NT2/D1 (cell line): ENCODE measurements around the gene SLC27A4.
"Not testable (repeated sequence)": the region's sequence is repeated elsewhere in the genome, so short reads cannot be mapped to it uniquely, and the experiment has no call there.

ENCODE experiments used
- DNase-seq: peaks from one replicate; pipeline ENCODE4 v3.0.0-alpha.2; 2011; ENCODE audit warnings: low read depth, low spot score
- H3K27me3 ChIP-seq: 2 replicates; pipeline ENCODE4 v1.6.0; 2011; ENCODE audit warnings: mild to moderate bottlenecking; ENCODE audit not compliant: insufficient read length, insufficient read depth
- H3K36me3 ChIP-seq: 2 replicates; pipeline ENCODE4 v1.6.1; 2011; ENCODE audit warnings: mild to moderate bottlenecking, low read length, mixed read lengths; ENCODE audit not compliant: insufficient read depth, insufficient read length
- H3K4me1 ChIP-seq: 2 replicates; pipeline ENCODE4 v1.5.1; 2011; ENCODE audit not compliant: insufficient read depth, insufficient read length
- H3K4me3 ChIP-seq: 2 replicates; pipeline ENCODE4 v1.5.1; 2011; ENCODE audit warnings: low read depth; ENCODE audit not compliant: insufficient read length
- H3K9ac ChIP-seq: 2 replicates; pipeline ENCODE4 v1.6.0; 2011; ENCODE audit warnings: low read depth; ENCODE audit not compliant: insufficient read length
- H3K9me3 ChIP-seq: 2 replicates; pipeline ENCODE4 v1.5.1; 2011; ENCODE audit warnings: mild to moderate bottlenecking, low read length; ENCODE audit not compliant: insufficient read depth
- SUZ12 ChIP-seq: IDR thresholded peaks from 2 replicates; pipeline ENCODE4 v1.6.1; 2011; ENCODE audit not compliant: insufficient read length, insufficient read depth; ENCODE audit errors: extremely low read depth
- YY1 ChIP-seq: IDR thresholded peaks from 2 replicates; pipeline ENCODE4 v1.6.1; 2011; ENCODE audit not compliant: insufficient read length, insufficient read depth
- ZNF274 ChIP-seq: IDR thresholded peaks from 2 replicates; pipeline ENCODE4 v1.6.1; 2011; ENCODE audit warnings: mild to moderate bottlenecking, low read depth, low read length

The SLC27A4 gene

GRCh38 chr9:128325629-128326028 lies 14.7 kb upstream of the SLC27A4 start:
- DNase-seq: no peak
- Histone ChIP-seq H3K4me1 (no peaks in the 10 kb centered on the region), H3K9ac (no peak overlapping the region), H3K36me3 (peaks cover 65% of the 10 kb centered on the region), H3K27me3 (no peaks in the 10 kb centered on the region), H3K4me3 (no peak overlapping the region), H3K9me3 (no peaks in the 10 kb centered on the region)
- TF ChIP-seq SUZ12 (no peak), YY1 (no peak), ZNF274 (no peak)

GRCh38 chr9:128333451-128333869 lies 6.9 kb upstream of the SLC27A4 start:
- Histone ChIP-seq H3K4me3 (no peak overlapping the region), H3K36me3 (peaks cover 65% of the 10 kb centered on the region), H3K27me3 (no peaks in the 10 kb centered on the region), H3K9me3 (no peaks in the 10 kb centered on the region), H3K4me1 (peaks cover 2% of the 10 kb centered on the region), H3K9ac (no peak overlapping the region)
- TF ChIP-seq ZNF274 (no peak), YY1 (no peak), SUZ12 (no peak)
- no peak for DNase-seq

- H3K27me3 ChIP-seq: no peaks in the 10 kb centered on the region
- TF ChIP-seq YY1 (no peak), ZNF274 (no peak), SUZ12 (no peak)
- H3K4me1 ChIP-seq: peaks cover 4% of the 10 kb centered on the region
- no peak for DNase-seq
- H3K9me3 ChIP-seq: no peaks in the 10 kb centered on the region
- H3K9ac ChIP-seq: no peak overlapping the region
- H3K4me3 ChIP-seq: no peak overlapping the region
- H3K36me3 ChIP-seq: peaks cover 51% of the 10 kb centered on the region
Measured at GRCh38 chr9:128335161-128335560, 5.2 kb upstream of the SLC27A4 start.

DNA sequence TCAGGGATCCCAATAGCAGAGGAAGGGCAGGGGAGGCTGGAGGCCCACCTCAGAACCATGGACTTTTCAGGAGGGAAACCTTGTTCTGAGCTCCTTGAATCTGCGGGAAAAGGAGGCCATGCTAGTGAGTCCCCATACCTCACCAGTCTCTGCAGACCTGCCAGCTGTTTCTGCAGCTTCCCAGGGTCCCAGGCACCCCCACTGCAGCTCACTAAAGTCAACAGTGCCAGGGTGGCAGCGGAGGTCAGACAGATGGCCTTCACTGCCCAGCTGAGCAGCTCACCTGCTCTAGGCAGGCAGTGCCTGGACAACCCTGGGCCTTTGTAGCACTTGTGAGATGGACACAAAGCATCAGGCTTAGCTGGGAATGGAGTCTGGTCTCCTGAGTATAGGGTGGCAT lies 4.4 kb upstream of the SLC27A4 start:
- H3K9ac ChIP-seq: no peak overlapping the region

GRCh38 chr9:128337936-128338335 lies 2.4 kb upstream of the SLC27A4 start:
- H3K4me1 ChIP-seq: peaks cover 4% of the 10 kb centered on the region
- no peak overlapping the region for H3K4me3 ChIP-seq
- H3K9ac ChIP-seq: no peak overlapping the region
- H3K27me3 ChIP-seq: no peaks in the 10 kb centered on the region
- no peak for TF ChIP-seq ZNF274
- TF ChIP-seq YY1: no peak
- TF ChIP-seq SUZ12: no peak
- no peaks in the 10 kb centered on the region for H3K9me3 ChIP-seq
- H3K36me3 ChIP-seq: peaks cover 40% of the 10 kb centered on the region
- DNase-seq: no peak

More for the DNA sequence above, 4.4 kb upstream of the SLC27A4 start:
- Histone ChIP-seq H3K36me3 (peaks cover 51% of the 10 kb centered on the region), H3K4me3 (no peak overlapping the region), H3K9me3 (no peaks in the 10 kb centered on the region), H3K4me1 (peaks cover 4% of the 10 kb centered on the region), H3K27me3 (no peaks in the 10 kb centered on the region)
- DNase-seq: no peak
- TF ChIP-seq YY1 (no peak), ZNF274 (no peak), SUZ12 (no peak)

GRCh38 chr9:128338852-128339614 lies 1.3 kb upstream of the SLC27A4 start:
- H3K27me3 ChIP-seq, DNase-seq, H3K4me1 ChIP-seq, H3K4me3 ChIP-seq, H3K9me3 ChIP-seq, H3K9ac ChIP-seq: not testable (repeated sequence)
- peaks cover 40% of the 10 kb centered on the region for H3K36me3 ChIP-seq

GRCh38 chr9:128340691-128341434 lies 536 bp downstream of the SLC27A4 start:
- no peak for DNase-seq
- H3K4me1 ChIP-seq: peaks cover 3% of the 10 kb centered on the region
- H3K9me3 ChIP-seq: no peaks in the 10 kb centered on the region
- H3K4me3 ChIP-seq: peak overlapping the region; percentile 66
- no peaks in the 10 kb centered on the region for H3K27me3 ChIP-seq
- peak overlapping the region; percentile 80 for H3K9ac ChIP-seq
- TF ChIP-seq SUZ12 (no peak), ZNF274 (no peak), YY1 (no peak)
- H3K36me3 ChIP-seq: peaks cover 45% of the 10 kb centered on the region
